Nucleus accumbens (tissue), 56 donors: ENCODE data around the gene MKNK2.
"Not testable (repeated sequence)": the region's sequence is repeated elsewhere in the genome, so short reads cannot be mapped to it uniquely, and the experiment has no call there.

Experiments used
- DNase-seq, 56 donors: peaks; one replicate each; lab custom pipeline; 2025; lab: John Stamatoyannopoulos, UW

Gene MKNK2

DNA sequence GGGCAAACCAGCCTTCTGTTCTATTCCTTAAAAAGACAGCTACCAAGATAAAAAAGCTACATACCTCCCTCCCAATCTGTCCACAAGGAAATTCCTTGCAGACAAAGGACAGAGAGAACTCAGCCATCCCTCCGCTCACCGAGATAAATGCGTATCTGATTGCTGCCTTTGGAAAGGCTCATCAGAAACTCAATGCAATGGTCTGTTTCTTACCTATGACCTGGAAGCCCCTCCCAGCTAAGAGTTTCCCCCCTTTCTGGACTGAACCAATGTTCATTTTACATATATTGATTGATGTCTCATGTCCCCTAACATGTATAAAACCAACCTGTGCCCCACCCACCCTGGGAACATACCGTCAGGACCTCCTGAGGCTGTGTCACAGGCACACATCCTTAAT, 47.2 kb downstream of the MKNK2 start:
- DNase-seq = no peak

- DNase-seq = peak in 2 of 56 donors; percentile 30 to 60
Measured at GRCh38 chr19:1999856-2000515, 51.1 kb downstream of the MKNK2 start.

DNA sequence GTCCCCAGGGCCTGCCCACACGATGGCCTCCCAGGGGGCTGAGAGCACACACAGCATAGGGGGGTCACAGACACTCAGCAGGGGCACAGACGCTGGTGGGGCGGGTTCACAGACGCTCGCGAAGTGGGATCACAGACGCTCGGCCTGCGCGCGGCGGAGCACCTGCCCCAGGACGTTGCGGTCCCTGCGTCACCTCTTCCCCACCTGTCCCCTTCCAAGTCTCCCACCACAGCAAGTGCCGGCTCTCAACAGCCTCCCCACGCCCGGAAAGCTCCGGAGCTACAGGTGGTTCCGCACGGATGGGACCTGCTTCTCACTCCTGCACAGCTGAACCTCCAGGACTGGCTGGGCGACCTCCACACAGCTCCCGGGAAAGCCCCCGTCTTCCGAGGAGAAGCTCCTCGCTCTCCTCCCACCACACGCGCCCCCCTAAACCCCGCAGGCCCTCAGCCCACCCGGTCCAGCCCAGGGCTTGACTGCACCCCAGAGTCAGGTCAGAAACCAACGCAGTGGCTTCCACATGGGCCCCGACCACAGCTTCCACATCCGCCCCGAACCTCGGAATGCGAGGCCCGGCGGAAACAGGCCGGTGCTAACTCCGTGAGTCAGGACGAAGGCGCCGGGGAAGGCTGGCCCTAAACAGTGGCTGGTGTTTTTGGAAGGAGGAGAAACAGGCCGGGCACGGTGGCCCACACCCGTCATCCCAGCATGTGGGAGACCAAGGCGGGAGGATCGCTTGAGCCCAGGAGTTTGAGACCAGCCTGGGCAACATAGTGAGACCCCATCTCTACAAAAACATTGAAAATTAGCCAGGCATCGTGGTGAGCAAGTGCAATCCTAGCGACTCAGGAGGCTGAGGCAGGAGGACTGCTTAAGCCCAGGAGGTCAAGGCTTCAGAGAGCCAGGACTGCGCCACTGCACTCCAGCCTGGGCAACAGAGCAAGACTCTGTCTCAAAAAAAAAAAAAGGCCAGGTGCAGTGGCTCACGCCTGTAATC, 52.0 kb downstream of the MKNK2 start:
- no peak for DNase-seq

- peak in 5 of 56 donors; percentile 0 to 43 (median 20) for DNase-seq
Measured at GRCh38 chr19:1997353-1998233, 53.5 kb downstream of the MKNK2 start.

GRCh38 chr19:1992759-1993260, 58.2 kb downstream of the MKNK2 start:
- DNase-seq = no peak

DNA sequence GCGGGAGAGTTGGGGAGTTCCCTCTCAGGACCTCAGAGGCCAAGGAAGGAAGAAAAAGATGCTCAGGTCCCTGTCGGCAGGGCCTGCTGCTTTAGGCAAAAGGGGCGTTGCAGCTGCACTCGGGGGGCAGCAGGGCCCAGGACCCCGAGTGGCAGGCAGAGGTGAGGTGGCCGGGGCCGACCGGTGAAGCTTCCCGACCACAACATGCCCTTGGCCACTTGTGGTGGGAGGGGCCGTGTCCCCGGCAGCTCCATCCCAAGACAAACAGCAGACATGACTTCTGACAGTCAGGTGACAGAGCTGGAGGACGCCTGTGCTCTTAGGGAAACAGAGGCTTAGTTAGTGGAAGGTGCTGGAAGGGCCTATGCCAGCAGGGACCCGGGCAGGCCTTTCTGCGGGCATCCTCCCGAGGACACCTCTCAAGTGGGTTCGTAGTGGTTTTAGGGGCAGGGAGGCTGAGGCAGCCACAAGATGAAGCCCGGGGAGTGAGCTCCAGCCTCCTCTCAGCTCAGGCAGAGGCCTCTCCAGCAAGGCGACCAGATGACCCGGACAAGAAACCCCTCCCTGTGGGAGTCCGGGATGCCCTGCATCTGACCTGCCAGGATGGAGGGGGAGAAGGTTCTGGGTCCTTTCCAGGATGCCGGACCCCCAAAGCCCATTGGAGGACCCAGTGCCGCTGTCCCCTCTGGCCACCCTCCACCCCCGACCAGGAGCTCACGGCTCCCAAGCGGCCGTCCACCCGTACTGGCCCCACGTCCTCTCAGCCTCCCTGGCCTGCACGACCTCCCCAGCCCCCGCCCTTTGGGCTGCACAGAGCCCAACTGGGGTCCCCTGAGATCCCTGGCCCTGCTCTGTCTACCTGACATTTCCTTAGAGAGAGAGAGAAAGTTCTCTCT, 59.8 kb downstream of the MKNK2 start:
- DNase-seq = no peak

GRCh38 chr19:1990230-1991017, 60.6 kb downstream of the MKNK2 start:
- no peak for DNase-seq

GRCh38 chr19:1989513-1990229, 61.4 kb downstream of the MKNK2 start:
- no peak for DNase-seq

GRCh38 chr19:1988464-1988863, 62.6 kb downstream of the MKNK2 start:
- not testable (repeated sequence) for DNase-seq
